Vagina (tissue), 2 donors: ENCODE results near the gene C12orf76.

Experiments used
- CTCF ChIP-seq, 3 experiments: fragments of 450-650 bp in 2 of 3; fragments of 200-600 bp in 1 of 3; sonication (generic) in 1 of 3; IDR thresholded peaks; one replicate each; pipeline ENCODE4 v1.5.1; 2017 to 2019; ENCODE audit warnings: antibody characterized with exemption in 3 of 3, mild to moderate bottlenecking in 2 of 3, moderate library complexity in 2 of 3
- POLR2A ChIP-seq, 2 donors: fragments of 450-650 bp; IDR thresholded peaks; one replicate each; pipeline ENCODE4 v1.6.1; 2017; ENCODE audit warnings: antibody characterized with exemption in 2 of 2, mild to moderate bottlenecking in 2 of 2, moderate library complexity in 2 of 2
- POLR2AphosphoS5 ChIP-seq, 2 donors: sonication (generic); formaldehyde crosslinking; IDR thresholded peaks; one replicate each; pipeline ENCODE4 v1.9.0; 2017; ENCODE audit warnings: antibody characterized with exemption in 2 of 2, mild to moderate bottlenecking in 2 of 2, low read depth in 1 of 2; ENCODE audit not compliant: insufficient read depth in 1 of 2

GRCh38 chr12:110074089-110074488, 25.8 kb upstream of the C12orf76 start:
- TF ChIP-seq CTCF (IDR thresholded peaks at IDR 0.05): no peak
- no peak for TF ChIP-seq POLR2A (IDR thresholded peaks at IDR 0.05)
- no peak for TF ChIP-seq POLR2AphosphoS5 (IDR thresholded peaks at IDR 0.05; ENCODE audit: insufficient read depth in 1 of 2, low read depth in 1 of 2)
